K562 treated with DMSO at 1 percent for 24 hours (cell line): Measurements from ENCODE around the gene KIAA1614. TPM values are rescaled to one million over a fixed set of nuclear protein-coding genes. Genes with fewer than 3 reads are reported as not detected.

ENCODE experiments used
- total RNA-seq: library from RNA; unstranded; fragments of 300-600 nt; gene quantifications from 2 replicates; pipeline ENCODE4 v1.2.3, GENCODE V29; 2022; ENCODE audit warnings: low read depth; ENCODE audit not compliant: insufficient read depth

The KIAA1614 gene
- 0.54 and 0.80 TPM in 2 replicates for total RNA-seq

GRCh38 chr1:180912801-180913565 lies at the start of gene KIAA1614:
Gene KIAA1614 (plus strand): TSS chr1:180912897. CDS start chr1:180913244, 347 bp downstream.

Other genes with a start within 250 kb of the KIAA1614 start
- 8.6 and 9.7 TPM in 2 replicates for gene STX6, start 110.0 kb downstream of the KIAA1614 start, total RNA-seq
- 16.8 and 18.4 TPM in 2 replicates for gene MR1, start 121.1 kb downstream of the KIAA1614 start, total RNA-seq
- gene IER5, start 175.8 kb downstream of the KIAA1614 start, total RNA-seq = 121 and 123 TPM in 2 replicates